Fibroblast of lung (primary cell): ENCODE measurements around the gene SURF4. TPM values are rescaled to one million over a fixed set of nuclear protein-coding genes. Genes with fewer than 3 reads are reported as not detected.
"Not testable (repeated sequence)": the region's sequence is repeated elsewhere in the genome, so short reads cannot be mapped to it uniquely, and the experiment has no call there.

ENCODE experiments used
- DNase-seq, 2 donors: peaks; one replicate each; pipeline versions ENCODE4 v3.0.0 to v3.0.0-alpha.2; 2010; ENCODE audit warnings: low read depth in 2 of 2
- H2AFZ ChIP-seq: 2 replicates; pipeline ENCODE4 v1.5.1; 2012; ENCODE audit warnings: low read length, control low read depth, inconsistent platforms
- H3K27ac ChIP-seq: 2 replicates; pipeline ENCODE4 v1.5.1; 2011; ENCODE audit warnings: low read length, control low read depth; ENCODE audit not compliant: insufficient read depth
- H3K27me3 ChIP-seq: 2 replicates; pipeline ENCODE4 v1.5.1; 2011; ENCODE audit warnings: mild to moderate bottlenecking, low read length; ENCODE audit not compliant: control insufficient read depth, insufficient read depth
- H3K36me3 ChIP-seq: 2 replicates; pipeline ENCODE4 v1.5.1; 2011; ENCODE audit warnings: low read length; ENCODE audit not compliant: control insufficient read depth, insufficient read depth
- H3K4me1 ChIP-seq: 2 replicates; pipeline ENCODE4 v1.5.1; 2011; ENCODE audit warnings: low read length; ENCODE audit not compliant: control insufficient read depth, insufficient read depth; ENCODE audit errors: extremely low read depth
- H3K4me2 ChIP-seq: 2 replicates; pipeline ENCODE4 v1.5.1; 2011; ENCODE audit warnings: low read length, control low read depth; ENCODE audit not compliant: insufficient read depth; ENCODE audit errors: extremely low read depth
- H3K4me3 ChIP-seq, 4 experiments: fragments of 200-600 bp in 1 of 4; sonication (generic) in 1 of 4; replicated peaks in 1 of 4; 2 replicates each; pipeline ENCODE4 v1.5.1; 2011 to 2016; ENCODE audit warnings: low read length in 4 of 4, low read depth in 3 of 4, mild to moderate bottlenecking in 3 of 4, control low read depth in 2 of 4, inconsistent platforms in 1 of 4, mixed read lengths in 1 of 4; ENCODE audit not compliant: insufficient read depth in 1 of 4; ENCODE audit errors: control extremely low read depth in 1 of 4
- H3K79me2 ChIP-seq: 2 replicates; pipeline ENCODE4 v1.5.1; 2012; ENCODE audit warnings: mild to moderate bottlenecking, low read length, inconsistent platforms; ENCODE audit not compliant: control insufficient read depth, insufficient read depth
- H3K9ac ChIP-seq: 2 replicates; pipeline ENCODE4 v1.5.1; 2011; ENCODE audit warnings: mild to moderate bottlenecking, low read length, control low read depth; ENCODE audit not compliant: insufficient read depth
- H3K9me3 ChIP-seq: 2 replicates; pipeline ENCODE4 v1.5.1; 2012; ENCODE audit warnings: low read depth, low read length; ENCODE audit not compliant: control insufficient read depth, insufficient read depth
- H4K20me1 ChIP-seq: 2 replicates; pipeline ENCODE4 v1.5.1; 2011; ENCODE audit warnings: low read length; ENCODE audit not compliant: control insufficient read depth, insufficient read depth; ENCODE audit errors: extremely low read depth
- CTCF ChIP-seq, 2 donors: IDR thresholded peaks in 1 of 2; conservative IDR thresholded peaks in 1 of 2; 1 replicate in 1 of 2; 2 replicates in 1 of 2; pipeline ENCODE4 v1.5.1; 2011 to 2012; ENCODE audit warnings: low read length in 2 of 2, control low read depth in 1 of 2, inconsistent platforms in 1 of 2, low read depth in 1 of 2, mild to moderate bottlenecking in 1 of 2
- EZH2 ChIP-seq: IDR thresholded peaks from 2 replicates; pipeline ENCODE4 v1.5.1; 2012; ENCODE audit warnings: low read length, control low read depth, mild to moderate bottlenecking; ENCODE audit errors: missing control alignments
- polyA plus RNA-seq, 2 donors: library from polyadenylated mRNA; depleted of rRNA in 1 of 2; stranded (reverse) in 1 of 2; unstranded in 1 of 2; fragments of >200 nt; gene quantifications; 2 replicates each; pipeline ENCODE4 v1.2.1, GENCODE V29; 2011 to 2012; ENCODE audit warnings: missing spikeins in 1 of 2
- total RNA-seq: library from RNA; depleted of rRNA; stranded (reverse); fragments of >200 nt; gene quantifications from 2 replicates; pipeline ENCODE4 v1.2.1, GENCODE V29; 2014

The SURF4 gene
- total and polyA plus RNA-seq, 2 donors (not counting 1 experiment from before 2014, with no cell fraction given): 338 to 358 TPM

- Histone ChIP-seq H3K27me3 (peaks cover 6% of the 10 kb centered on the region), H2AFZ (no peak overlapping the region), H4K20me1 (no peaks in the 10 kb centered on the region), H3K9me3 (no peaks in the 10 kb centered on the region), H3K27ac (no peak overlapping the region), H3K9ac (no peak overlapping the region), H3K4me1 (no peaks in the 10 kb centered on the region), H3K4me3 (no peak overlapping the region), H3K36me3 (no peaks in the 10 kb centered on the region), H3K4me2 (no peak overlapping the region), H3K79me2 (no peaks in the 10 kb centered on the region)
- TF ChIP-seq CTCF (conservative IDR thresholded peaks at IDR 0.05 in 1 of 2, IDR thresholded peaks at IDR 0.05 in 1 of 2; ENCODE audit: low read depth in 1 of 2, low read length in 2 of 2) (no peak), EZH2 (no peak)
- no peak for DNase-seq
These were observed 17.5 kb upstream of the SURF4 start for GRCh38 chr9:133393399-133393798.

GRCh38 chr9:133392308-133392707 is 16.4 kb upstream of the SURF4 start:
- H3K27ac ChIP-seq, DNase-seq, H3K79me2 ChIP-seq, H4K20me1 ChIP-seq, H3K9ac ChIP-seq, H3K4me1 ChIP-seq, H3K4me3 ChIP-seq, H2AFZ ChIP-seq, H3K27me3 ChIP-seq, H3K9me3 ChIP-seq, H3K4me2 ChIP-seq, H3K36me3 ChIP-seq: not testable (repeated sequence)

- H3K9me3 ChIP-seq, H2AFZ ChIP-seq, H4K20me1 ChIP-seq, H3K79me2 ChIP-seq, H3K36me3 ChIP-seq, H3K27ac ChIP-seq, H3K4me3 ChIP-seq, H3K4me1 ChIP-seq, H3K9ac ChIP-seq, DNase-seq, H3K4me2 ChIP-seq, H3K27me3 ChIP-seq: not testable (repeated sequence)
These were observed 15.6 kb upstream of the SURF4 start for GRCh38 chr9:133391449-133391848.

- Histone ChIP-seq H4K20me1 (no peaks in the 10 kb centered on the region), H3K9ac (no peak overlapping the region), H3K36me3 (no peaks in the 10 kb centered on the region), H3K4me2 (no peak overlapping the region), H3K4me1 (no peaks in the 10 kb centered on the region), H3K27me3 (peaks cover 6% of the 10 kb centered on the region), H3K79me2 (no peaks in the 10 kb centered on the region), H3K27ac (no peak overlapping the region), H3K9me3 (no peaks in the 10 kb centered on the region), H3K4me3 (no peak overlapping the region), H2AFZ (no peak overlapping the region)
- DNase-seq: no peak
- no peak for TF ChIP-seq EZH2
- TF ChIP-seq CTCF (conservative IDR thresholded peaks at IDR 0.05 in 1 of 2, IDR thresholded peaks at IDR 0.05 in 1 of 2; ENCODE audit: low read depth in 1 of 2, low read length in 2 of 2): no peak
These were observed 14.9 kb upstream of the SURF4 start for GRCh38 chr9:133390713-133391112.
